Smooth muscle cell (in vitro differentiated cells): ENCODE data around the gene SRSF4. TPM values are rescaled to one million over a fixed set of nuclear protein-coding genes. Genes with fewer than 3 reads are reported as not detected.
A peak's percentile ranks its signal among the peaks of the same experiment; 100 is the strongest.

Experiments
- DNase-seq: peaks from one replicate; lab custom pipeline; 2025; ENCODE audit not compliant: unreplicated experiment; lab: John Stamatoyannopoulos, UW
- H2AFZ ChIP-seq: fragments of 200-600 bp; sonication (generic); 2 replicates; pipeline ENCODE4 v1.6.0; 2016; ENCODE audit warnings: antibody characterized with exemption, low read depth, mild to moderate bottlenecking
- H3F3A ChIP-seq: fragments of 200-600 bp; sonication (generic); 2 replicates; pipeline ENCODE4 v1.6.0; 2017; ENCODE audit warnings: antibody characterized with exemption, low read depth
- H3K27ac ChIP-seq: fragments of 200-600 bp; sonication (generic); 2 replicates; pipeline ENCODE4 v1.5.1; 2016; ENCODE audit warnings: low read depth, mild to moderate bottlenecking
- H3K27me3 ChIP-seq: fragments of 200-600 bp; sonication (generic); 2 replicates; pipeline ENCODE4 v1.6.1; 2016; ENCODE audit warnings: low read depth, mild to moderate bottlenecking
- H3K36me3 ChIP-seq: fragments of 200-600 bp; sonication (generic); 2 replicates; pipeline ENCODE4 v1.5.1; 2016; ENCODE audit warnings: low read depth
- H3K4me1 ChIP-seq: fragments of 200-600 bp; sonication (generic); 2 replicates; pipeline ENCODE4 v1.5.1; 2016; ENCODE audit warnings: low read depth
- H3K4me2 ChIP-seq: fragments of 200-600 bp; sonication (generic); 2 replicates; pipeline ENCODE4 v1.6.0; 2016; ENCODE audit warnings: mild to moderate bottlenecking
- H3K4me3 ChIP-seq: fragments of 200-600 bp; sonication (generic); 2 replicates; pipeline ENCODE4 v1.5.1; 2016; ENCODE audit warnings: mild to moderate bottlenecking
- H3K79me2 ChIP-seq: fragments of 200-600 bp; sonication (generic); 2 replicates; pipeline ENCODE4 v1.6.0; 2016; ENCODE audit warnings: low read depth, mild to moderate bottlenecking
- H3K9ac ChIP-seq: fragments of 200-600 bp; sonication (generic); 2 replicates; pipeline ENCODE4 v1.6.0; 2016; ENCODE audit warnings: low read depth
- H3K9me3 ChIP-seq: fragments of 200-600 bp; sonication (generic); replicated peaks from 2 replicates; pipeline ENCODE4 v1.5.1; 2016; ENCODE audit warnings: low read depth
- H4K20me1 ChIP-seq: fragments of 200-600 bp; sonication (generic); 2 replicates; pipeline ENCODE4 v1.6.0; 2016; ENCODE audit warnings: low read depth
- WGBS: methylation state at CpG from one replicate; pipeline ENCODE4 v1.1.7; 2016; ENCODE audit warnings: low lambda C conversion rate; 5-methylcytosine and 5-hydroxymethylcytosine counted together
- polyA plus RNA-seq: library from polyadenylated mRNA; unstranded; fragments of >200 nt; fragmentation: Nextera tagmentation; extraction: Ambion mirVana; gene quantifications from 2 replicates; pipeline ENCODE4 v1.2.1, GENCODE V29; 2016
- total RNA-seq: library from RNA; depleted of rRNA; stranded (reverse); fragments of >200 nt; gene quantifications from 2 replicates; pipeline ENCODE4 v1.2.3, GENCODE V29; 2014
- TF ChIP-seq, protein P1 (sequence below): fragments of 200-600 bp; sonication (generic); IDR thresholded peaks from 2 replicates; pipeline ENCODE4 v1.5.1; 2017; ENCODE audit warnings: borderline replicate concordance, mild to moderate bottlenecking, antibody characterized with exemption; ENCODE audit not compliant: insufficient read depth, poor library complexity, severe bottlenecking

The SRSF4 gene
- total and polyA plus RNA-seq, 2 experiments from 2014 or later, result 53.9 to 98.7 TPM

DNA sequence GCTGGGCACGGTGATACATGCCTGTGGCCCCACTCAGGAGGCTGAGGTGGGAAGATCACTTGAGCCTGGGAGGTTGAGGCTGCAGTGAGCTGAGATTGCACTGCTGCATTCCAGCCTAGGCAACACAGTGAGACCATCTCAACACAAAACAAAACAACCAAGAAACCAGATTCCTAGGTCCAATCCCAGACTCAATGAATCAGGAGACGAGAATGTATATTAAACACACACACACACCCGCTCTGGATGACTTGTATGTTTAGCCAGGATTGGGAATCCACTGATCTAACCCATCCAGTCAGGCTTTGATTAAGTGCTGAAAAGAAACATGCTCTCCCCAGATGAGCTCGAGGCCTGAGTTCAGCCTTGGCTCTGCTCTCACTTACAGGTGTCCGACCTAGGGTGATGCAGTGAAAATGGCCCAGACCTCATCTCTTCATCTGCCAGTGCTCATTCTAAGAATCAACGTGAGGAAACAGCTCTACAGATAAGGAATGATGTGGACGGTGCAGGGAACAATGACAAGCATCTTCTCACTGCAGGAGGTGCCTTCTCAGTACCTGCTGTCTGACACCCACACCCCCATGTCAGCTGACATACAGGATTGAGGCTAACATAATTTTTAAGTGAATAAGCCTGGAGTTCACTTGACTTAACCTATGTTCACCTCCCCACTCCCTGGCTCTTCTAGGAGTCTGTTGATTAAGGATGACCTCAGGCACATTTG lies 15.3 kb upstream of the SRSF4 start:
- Histone ChIP-seq H3K4me2 (peak overlapping the region; percentile 7), H3K27ac (peak overlapping the region; percentile 85), H2AFZ (no peak overlapping the region), H3K4me1 (peaks cover under 1% of the 10 kb centered on the region), H3K79me2 (no peaks in the 10 kb centered on the region), H3F3A (peaks cover 17% of the 10 kb centered on the region), H3K9me3 (no peaks in the 10 kb centered on the region), H3K27me3 (no peaks in the 10 kb centered on the region), H4K20me1 (no peaks in the 10 kb centered on the region), H3K36me3 (no peaks in the 10 kb centered on the region), H3K9ac (peak overlapping the region; percentile 26), H3K4me3 (no peak overlapping the region)
- no peak for DNase-seq
- TF ChIP-seq, protein P1, sequence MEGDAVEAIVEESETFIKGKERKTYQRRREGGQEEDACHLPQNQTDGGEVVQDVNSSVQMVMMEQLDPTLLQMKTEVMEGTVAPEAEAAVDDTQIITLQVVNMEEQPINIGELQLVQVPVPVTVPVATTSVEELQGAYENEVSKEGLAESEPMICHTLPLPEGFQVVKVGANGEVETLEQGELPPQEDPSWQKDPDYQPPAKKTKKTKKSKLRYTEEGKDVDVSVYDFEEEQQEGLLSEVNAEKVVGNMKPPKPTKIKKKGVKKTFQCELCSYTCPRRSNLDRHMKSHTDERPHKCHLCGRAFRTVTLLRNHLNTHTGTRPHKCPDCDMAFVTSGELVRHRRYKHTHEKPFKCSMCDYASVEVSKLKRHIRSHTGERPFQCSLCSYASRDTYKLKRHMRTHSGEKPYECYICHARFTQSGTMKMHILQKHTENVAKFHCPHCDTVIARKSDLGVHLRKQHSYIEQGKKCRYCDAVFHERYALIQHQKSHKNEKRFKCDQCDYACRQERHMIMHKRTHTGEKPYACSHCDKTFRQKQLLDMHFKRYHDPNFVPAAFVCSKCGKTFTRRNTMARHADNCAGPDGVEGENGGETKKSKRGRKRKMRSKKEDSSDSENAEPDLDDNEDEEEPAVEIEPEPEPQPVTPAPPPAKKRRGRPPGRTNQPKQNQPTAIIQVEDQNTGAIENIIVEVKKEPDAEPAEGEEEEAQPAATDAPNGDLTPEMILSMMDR, result no peak
- 30% methylated on average over 7 of the region's 7 CpGs for WGBS

DNA sequence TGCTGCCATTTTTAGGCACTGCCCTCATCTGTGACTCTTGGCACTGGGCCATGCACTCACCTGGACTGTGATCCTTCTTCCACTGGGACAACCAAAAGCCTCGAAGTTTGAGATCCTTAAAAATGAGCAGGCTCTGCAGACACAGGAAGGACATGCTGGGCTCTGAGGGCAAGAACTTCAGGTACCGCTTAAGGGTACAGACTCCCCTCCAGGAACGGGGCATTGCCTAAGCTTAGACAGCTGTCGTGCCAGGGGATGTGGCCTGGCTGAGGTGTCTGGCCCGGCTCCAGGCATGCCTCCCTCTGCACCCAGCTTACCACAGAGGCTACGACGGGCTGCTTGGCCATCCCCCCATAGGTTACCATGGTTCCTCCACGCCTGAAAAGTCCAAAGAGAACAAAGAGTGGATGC lies 14.2 kb upstream of the SRSF4 start:
- no peak overlapping the region for H3K4me3 ChIP-seq
- no peaks in the 10 kb centered on the region for H3K36me3 ChIP-seq
- H2AFZ ChIP-seq, result no peak overlapping the region
- no peaks in the 10 kb centered on the region for H4K20me1 ChIP-seq
- H3K4me1 ChIP-seq, result no peaks in the 10 kb centered on the region
- no peak overlapping the region for H3K4me2 ChIP-seq
- peaks cover 12% of the 10 kb centered on the region for H3F3A ChIP-seq
- no peaks in the 10 kb centered on the region for H3K9me3 ChIP-seq
- TF ChIP-seq, protein P1, result no peak
- H3K9ac ChIP-seq, result no peak overlapping the region
- DNase-seq, result no peak
- whole genome bisulfite sequencing, result 94% methylated on average over 8 of the region's 8 CpGs
- H3K27ac ChIP-seq, result peak overlapping the region; percentile 85
- H3K27me3 ChIP-seq, result no peaks in the 10 kb centered on the region
- no peaks in the 10 kb centered on the region for H3K79me2 ChIP-seq

DNA sequence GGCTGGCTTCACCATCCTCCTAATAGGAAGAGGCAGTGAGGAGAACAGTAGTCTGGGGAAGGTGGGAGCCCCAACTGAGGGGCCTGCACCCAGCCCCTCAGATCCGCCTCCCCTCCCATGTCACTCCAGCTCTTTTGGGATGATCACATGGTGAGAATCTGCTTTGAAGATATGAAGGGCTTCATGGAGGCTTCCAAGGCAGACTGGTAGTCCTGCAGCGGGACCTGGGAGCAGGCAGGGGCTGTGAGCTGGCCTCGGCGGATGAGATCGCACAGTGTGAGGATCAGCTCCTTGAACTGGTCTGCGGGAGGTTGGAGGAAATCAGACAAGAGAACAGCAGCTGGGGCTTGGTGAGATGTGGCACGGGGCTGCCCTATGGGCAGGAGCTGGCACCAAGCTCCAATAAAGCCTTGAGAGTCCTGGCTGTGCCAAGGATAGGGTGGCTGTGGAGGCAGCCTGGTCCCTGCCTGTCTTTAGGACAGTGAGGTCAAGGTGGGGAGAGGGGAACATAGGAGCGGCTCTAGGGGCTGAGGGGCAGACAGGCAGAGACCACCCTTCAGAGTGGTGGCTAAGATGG lies 12.3 kb upstream of the SRSF4 start:
- Histone ChIP-seq H3K4me2 (no peak overlapping the region), H3F3A (peaks cover 5% of the 10 kb centered on the region), H3K27ac (no peak overlapping the region), H3K9me3 (no peaks in the 10 kb centered on the region), H3K36me3 (no peaks in the 10 kb centered on the region), H3K9ac (no peak overlapping the region), H2AFZ (no peak overlapping the region), H3K27me3 (no peaks in the 10 kb centered on the region), H3K79me2 (no peaks in the 10 kb centered on the region), H3K4me3 (no peak overlapping the region), H3K4me1 (no peaks in the 10 kb centered on the region), H4K20me1 (no peaks in the 10 kb centered on the region)
- DNase-seq, result no peak
- TF ChIP-seq, protein P1, result no peak
- 97% methylated on average over 8 of the region's 8 CpGs for WGBS
